AG04450 (cell line): ENCODE measurements around the gene ZCCHC24. TPM values are rescaled to one million over a fixed set of nuclear protein-coding genes. Genes with fewer than 3 reads are reported as not detected.
A peak's percentile ranks its signal among the peaks of the same experiment; 100 is the strongest.

Experiments
- CTCF ChIA-PET: fragments of 300-600, 350-600 bp; formaldehyde crosslinking; extraction: SDS; loops from one replicate; lab custom pipeline; 2022; ENCODE audit warnings: antibody characterized with exemption, inconsistent platforms; lab: Charles Lee
- POLR2A ChIA-PET: fragments of 350-600 bp; formaldehyde crosslinking; extraction: SDS; loops from one replicate; lab custom pipeline; 2021; ENCODE audit warnings: antibody characterized with exemption, inconsistent platforms; lab: Yijun Ruan, JAX
- DNase-seq: peaks from one replicate; pipeline ENCODE4 v3.0.0-alpha.2; 2011; ENCODE audit warnings: low read depth, low spot score
- H3K27ac ChIP-seq: one replicate; pipeline ENCODE4 v1.5.1; 2012; ENCODE audit warnings: low read depth, low read length, control low read depth
- H3K27me3 ChIP-seq: one replicate; pipeline ENCODE4 v1.6.0; 2012; ENCODE audit warnings: low read length; ENCODE audit not compliant: control insufficient read depth, insufficient read depth
- H3K4me3 ChIP-seq: 2 replicates; pipeline ENCODE4 v1.5.1; 2011; ENCODE audit warnings: mild to moderate bottlenecking, low read depth, low read length, control low read depth
- H3K9me3 ChIP-seq: 2 replicates; pipeline ENCODE4 v1.5.1; 2012; ENCODE audit warnings: low read length; ENCODE audit not compliant: control insufficient read depth, insufficient read depth
- CTCF ChIP-seq: IDR thresholded peaks from 2 replicates; pipeline ENCODE4 v1.5.1; 2011; ENCODE audit warnings: low read depth, low read length, control low read depth, inconsistent platforms
- polyA plus RNA-seq: library from polyadenylated mRNA; depleted of rRNA; stranded (reverse); fragments of >200 nt; gene quantifications from 2 replicates; pipeline ENCODE4 v1.2.3, GENCODE V29; 2011

ZCCHC24 gene
- polyA plus RNA-seq, 1 experiment, result 37.4 TPM

- no peak for DNase-seq
- Histone ChIP-seq H3K4me3 (no peak overlapping the region), H3K27ac (no peak overlapping the region), H3K9me3 (no peaks in the 10 kb centered on the region; the same call in 1 of the 2 replicates), H3K27me3 (no peaks in the 10 kb centered on the region)
- ChIA-PET CTCF (interaction anchor here (0.6 to 1.2 kb wide), 2 partner anchors 15 to 183 kb away, joined by 3 to 4 read pairs; no protein-coding TSS in a partner anchor), POLR2A (interaction anchor here (1.0 to 1.6 kb wide), 2 partner anchors 10 to 56 kb away, joined by 3 read pairs; partner anchors contain the start of gene ZCCHC24)
- no peak for TF ChIP-seq CTCF
Measured at GRCh38 chr10:79390057-79390456, 55.4 kb downstream of the ZCCHC24 start.

GRCh38 chr10:79387974-79388850, 57.2 kb downstream of the ZCCHC24 start:
- CTCF ChIA-PET, result interaction anchor here (0.9 to 1.7 kb wide), 2 partner anchors 13 to 15 kb away, joined by 4 read pairs; no protein-coding TSS in a partner anchor
- POLR2A ChIA-PET, result interaction anchor here (1.5 kb wide), 1 partner anchor 11 kb away, joined by 4 read pairs; no protein-coding TSS in a partner anchor
- TF ChIP-seq CTCF, result no peak
- Histone ChIP-seq H3K27ac (no peak overlapping the region), H3K4me3 (no peak overlapping the region), H3K9me3 (no peaks in the 10 kb centered on the region; the same call in 1 of the 2 replicates), H3K27me3 (no peaks in the 10 kb centered on the region)
- DNase-seq, result no peak

- Histone ChIP-seq H3K27ac (no peak overlapping the region), H3K4me3 (no peak overlapping the region), H3K9me3 (no peaks in the 10 kb centered on the region; the same call in 1 of the 2 replicates), H3K27me3 (no peaks in the 10 kb centered on the region)
- ChIA-PET POLR2A (interaction anchor here (1.5 kb wide), 1 partner anchor 12 kb away, joined by 4 read pairs; no protein-coding TSS in a partner anchor), CTCF (interaction anchor here (0.9 to 1.7 kb wide), 2 partner anchors 13 to 14 kb away, joined by 4 read pairs; no protein-coding TSS in a partner anchor)
- TF ChIP-seq CTCF, result no peak
- no peak for DNase-seq
Measured at GRCh38 chr10:79387466-79387973, 57.9 kb downstream of the ZCCHC24 start.

- ChIA-PET CTCF (interaction anchor here (0.9 to 1.7 kb wide), 2 partner anchors 12 to 13 kb away, joined by 4 read pairs; no protein-coding TSS in a partner anchor), POLR2A (interaction anchor here (1.5 kb wide), 1 partner anchor 12 kb away, joined by 4 read pairs; no protein-coding TSS in a partner anchor)
- no peak overlapping the region for H3K4me3 ChIP-seq
- H3K27me3 ChIP-seq, result no peaks in the 10 kb centered on the region
- no peaks in the 10 kb centered on the region; the same call in 1 of the 2 replicates for H3K9me3 ChIP-seq
- DNase-seq, result no peak
- peak overlapping the region; percentile 31 for H3K27ac ChIP-seq
- TF ChIP-seq CTCF, result no peak
Measured at GRCh38 chr10:79386637-79387465, 58.6 kb downstream of the ZCCHC24 start.
